ENCODE measurements around the gene AGBL4.

AGBL4 gene

DNA sequence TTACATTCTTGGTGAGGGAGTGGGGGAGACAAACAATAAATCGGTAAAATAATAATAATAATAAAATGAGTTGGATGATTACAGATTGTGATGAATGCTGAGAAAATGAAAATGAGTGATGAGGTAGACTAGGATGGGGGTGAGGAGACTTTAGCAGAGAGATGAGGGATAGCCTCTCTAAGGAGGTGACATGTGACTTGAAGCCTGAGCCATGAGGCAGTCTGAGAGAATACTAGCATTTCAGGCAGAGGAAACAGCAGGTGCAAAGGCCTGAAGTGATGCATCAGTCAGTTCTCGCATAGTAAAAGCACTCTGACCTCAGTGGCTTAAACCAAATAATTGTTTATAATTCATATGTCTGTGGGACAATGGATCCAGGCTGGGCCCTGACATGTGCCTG, 181.2 kb downstream of the AGBL4 start:
- TF ChIP-seq EP300 (IDR thresholded peaks at IDR 0.05; ENCODE audit: borderline replicate concordance) (no peak), FOXM1 (IDR thresholded peaks at IDR 0.05; ENCODE audit: borderline replicate concordance, low read depth) (no peak), CREB1 (IDR thresholded peaks at IDR 0.05; ENCODE audit: low read depth) (no peak), EGR1 (IDR thresholded peaks at IDR 0.05) (no peak), TEAD4 (IDR thresholded peaks at IDR 0.05) (no peak), ZBTB7A (IDR thresholded peaks at IDR 0.05; ENCODE audit: low read depth) (no peak), YY1 (IDR thresholded peaks at IDR 0.05; ENCODE audit: low read depth) (no peak), TCF12 (IDR thresholded peaks at IDR 0.05; ENCODE audit: low read depth) (no peak), TAF1 (IDR thresholded peaks at IDR 0.05; ENCODE audit: low read depth) (no peak), NFIC (IDR thresholded peaks at IDR 0.05) (no peak), RAD21 (IDR thresholded peaks at IDR 0.05; ENCODE audit: low read depth) (no peak), CEBPB (IDR thresholded peaks at IDR 0.05) (no peak)
- TF ChIP-seq, protein P1, sequence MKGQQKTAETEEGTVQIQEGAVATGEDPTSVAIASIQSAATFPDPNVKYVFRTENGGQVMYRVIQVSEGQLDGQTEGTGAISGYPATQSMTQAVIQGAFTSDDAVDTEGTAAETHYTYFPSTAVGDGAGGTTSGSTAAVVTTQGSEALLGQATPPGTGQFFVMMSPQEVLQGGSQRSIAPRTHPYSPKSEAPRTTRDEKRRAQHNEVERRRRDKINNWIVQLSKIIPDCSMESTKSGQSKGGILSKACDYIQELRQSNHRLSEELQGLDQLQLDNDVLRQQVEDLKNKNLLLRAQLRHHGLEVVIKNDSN (IDR thresholded peaks at IDR 0.05) = no peak
- TF ChIP-seq, protein P2, sequence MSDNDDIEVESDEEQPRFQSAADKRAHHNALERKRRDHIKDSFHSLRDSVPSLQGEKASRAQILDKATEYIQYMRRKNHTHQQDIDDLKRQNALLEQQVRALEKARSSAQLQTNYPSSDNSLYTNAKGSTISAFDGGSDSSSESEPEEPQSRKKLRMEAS (IDR thresholded peaks at IDR 0.05) = no peak
- TF ChIP-seq, protein P3, sequence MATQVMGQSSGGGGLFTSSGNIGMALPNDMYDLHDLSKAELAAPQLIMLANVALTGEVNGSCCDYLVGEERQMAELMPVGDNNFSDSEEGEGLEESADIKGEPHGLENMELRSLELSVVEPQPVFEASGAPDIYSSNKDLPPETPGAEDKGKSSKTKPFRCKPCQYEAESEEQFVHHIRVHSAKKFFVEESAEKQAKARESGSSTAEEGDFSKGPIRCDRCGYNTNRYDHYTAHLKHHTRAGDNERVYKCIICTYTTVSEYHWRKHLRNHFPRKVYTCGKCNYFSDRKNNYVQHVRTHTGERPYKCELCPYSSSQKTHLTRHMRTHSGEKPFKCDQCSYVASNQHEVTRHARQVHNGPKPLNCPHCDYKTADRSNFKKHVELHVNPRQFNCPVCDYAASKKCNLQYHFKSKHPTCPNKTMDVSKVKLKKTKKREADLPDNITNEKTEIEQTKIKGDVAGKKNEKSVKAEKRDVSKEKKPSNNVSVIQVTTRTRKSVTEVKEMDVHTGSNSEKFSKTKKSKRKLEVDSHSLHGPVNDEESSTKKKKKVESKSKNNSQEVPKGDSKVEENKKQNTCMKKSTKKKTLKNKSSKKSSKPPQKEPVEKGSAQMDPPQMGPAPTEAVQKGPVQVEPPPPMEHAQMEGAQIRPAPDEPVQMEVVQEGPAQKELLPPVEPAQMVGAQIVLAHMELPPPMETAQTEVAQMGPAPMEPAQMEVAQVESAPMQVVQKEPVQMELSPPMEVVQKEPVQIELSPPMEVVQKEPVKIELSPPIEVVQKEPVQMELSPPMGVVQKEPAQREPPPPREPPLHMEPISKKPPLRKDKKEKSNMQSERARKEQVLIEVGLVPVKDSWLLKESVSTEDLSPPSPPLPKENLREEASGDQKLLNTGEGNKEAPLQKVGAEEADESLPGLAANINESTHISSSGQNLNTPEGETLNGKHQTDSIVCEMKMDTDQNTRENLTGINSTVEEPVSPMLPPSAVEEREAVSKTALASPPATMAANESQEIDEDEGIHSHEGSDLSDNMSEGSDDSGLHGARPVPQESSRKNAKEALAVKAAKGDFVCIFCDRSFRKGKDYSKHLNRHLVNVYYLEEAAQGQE (IDR thresholded peaks at IDR 0.05; ENCODE audit: low read depth) = no peak

DNA sequence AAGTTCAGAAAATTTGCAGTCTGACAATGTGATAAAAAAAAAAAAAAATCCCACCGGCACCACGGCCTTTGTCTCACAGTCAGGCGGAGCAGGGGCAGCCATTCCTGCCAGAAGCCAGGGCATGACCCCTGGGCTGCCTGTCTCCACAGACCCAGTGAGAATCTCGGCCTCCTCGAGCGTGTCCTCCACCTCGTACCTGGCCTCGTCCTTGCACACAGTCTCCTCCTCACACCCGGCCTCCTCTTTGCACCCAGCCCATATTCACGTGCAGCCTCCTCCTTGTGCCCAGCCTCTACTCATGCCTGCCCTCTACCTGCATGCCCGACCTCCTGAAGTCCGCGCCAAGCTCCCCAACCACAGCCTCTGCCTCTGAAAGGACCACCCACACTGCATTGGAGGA, 182.0 kb downstream of the AGBL4 start:
- TF ChIP-seq RAD21 (IDR thresholded peaks at IDR 0.05; ENCODE audit: low read depth) (no peak), TCF12 (IDR thresholded peaks at IDR 0.05; ENCODE audit: low read depth) (no peak), ZBTB7A (IDR thresholded peaks at IDR 0.05; ENCODE audit: low read depth) (no peak), EP300 (IDR thresholded peaks at IDR 0.05; ENCODE audit: borderline replicate concordance) (no peak), TAF1 (IDR thresholded peaks at IDR 0.05; ENCODE audit: low read depth) (no peak), NFIC (IDR thresholded peaks at IDR 0.05) (no peak), YY1 (IDR thresholded peaks at IDR 0.05; ENCODE audit: low read depth) (no peak), FOXM1 (IDR thresholded peaks at IDR 0.05; ENCODE audit: borderline replicate concordance, low read depth) (no peak), CREB1 (IDR thresholded peaks at IDR 0.05; ENCODE audit: low read depth) (no peak)
- TF ChIP-seq, protein P1 (IDR thresholded peaks at IDR 0.05) = no peak
- TF ChIP-seq, protein P3 (IDR thresholded peaks at IDR 0.05; ENCODE audit: low read depth) = no peak

DNA sequence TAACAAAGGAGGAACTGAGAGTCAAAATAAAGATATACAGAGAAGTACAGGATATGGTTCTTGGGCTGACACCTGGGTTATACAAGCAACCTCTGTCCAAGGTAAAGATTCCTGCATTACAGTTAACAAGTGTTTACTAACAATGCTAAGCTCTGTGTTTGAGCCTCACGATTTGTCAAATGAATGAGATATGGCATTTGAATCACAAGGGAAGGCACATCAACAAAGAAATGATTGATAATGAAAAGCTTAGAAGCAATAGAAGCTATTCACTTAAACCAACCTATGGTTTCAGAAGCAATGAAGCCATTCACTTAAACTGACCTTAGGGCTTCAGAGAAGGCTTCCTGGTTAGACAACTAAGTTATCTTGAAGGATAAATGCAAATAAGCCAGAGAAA, 199.5 kb downstream of the AGBL4 start:
- TF ChIP-seq YY1 (IDR thresholded peaks at IDR 0.05; ENCODE audit: low read depth) = no peak
- no peak for TF ChIP-seq TEAD4 (IDR thresholded peaks at IDR 0.05)
- TF ChIP-seq, protein P3 (IDR thresholded peaks at IDR 0.05; ENCODE audit: low read depth) = no peak
- no peak for TF ChIP-seq NFIC (IDR thresholded peaks at IDR 0.05)
- no peak for TF ChIP-seq TCF12 (IDR thresholded peaks at IDR 0.05; ENCODE audit: low read depth)
- TF ChIP-seq CEBPB (IDR thresholded peaks at IDR 0.05) = no peak
- no peak for TF ChIP-seq ZBTB7A (IDR thresholded peaks at IDR 0.05; ENCODE audit: low read depth)
- no peak for TF ChIP-seq CREB1 (IDR thresholded peaks at IDR 0.05; ENCODE audit: low read depth)
- TF ChIP-seq FOXM1 (IDR thresholded peaks at IDR 0.05; ENCODE audit: borderline replicate concordance, low read depth) = no peak
- TF ChIP-seq RAD21 (IDR thresholded peaks at IDR 0.05; ENCODE audit: low read depth) = no peak
- no peak for TF ChIP-seq TAF1 (IDR thresholded peaks at IDR 0.05; ENCODE audit: low read depth)
- no peak for TF ChIP-seq EP300 (IDR thresholded peaks at IDR 0.05; ENCODE audit: borderline replicate concordance)
- TF ChIP-seq, protein P1 (IDR thresholded peaks at IDR 0.05) = no peak
- no peak for TF ChIP-seq EGR1 (IDR thresholded peaks at IDR 0.05)
- TF ChIP-seq, protein P2 (IDR thresholded peaks at IDR 0.05) = no peak

DNA sequence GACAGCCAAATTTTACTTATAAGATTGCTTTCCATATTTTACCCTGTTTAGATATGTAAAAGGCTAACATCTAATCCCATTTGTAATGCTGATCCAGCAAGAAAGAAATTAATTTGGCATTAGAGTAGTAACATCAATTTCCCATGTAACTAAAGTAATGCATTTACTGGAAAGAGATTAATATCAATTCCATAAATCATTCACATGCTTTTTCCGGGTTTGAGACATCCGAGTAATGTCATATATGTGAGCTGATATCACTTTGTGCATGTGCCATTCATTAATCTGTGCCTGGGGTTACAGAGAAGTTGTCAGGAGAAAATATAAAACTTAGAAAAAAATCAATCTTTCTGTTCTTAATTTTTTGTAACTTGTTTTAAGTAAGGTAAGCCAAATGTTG, 206.1 kb downstream of the AGBL4 start:
- TF ChIP-seq NFIC (IDR thresholded peaks at IDR 0.05) (no peak), EGR1 (IDR thresholded peaks at IDR 0.05) (no peak), EP300 (IDR thresholded peaks at IDR 0.05; ENCODE audit: borderline replicate concordance) (no peak), TCF12 (IDR thresholded peaks at IDR 0.05; ENCODE audit: low read depth) (no peak), TEAD4 (IDR thresholded peaks at IDR 0.05) (no peak), CREB1 (IDR thresholded peaks at IDR 0.05; ENCODE audit: low read depth) (no peak), YY1 (IDR thresholded peaks at IDR 0.05; ENCODE audit: low read depth) (no peak), ZBTB7A (IDR thresholded peaks at IDR 0.05; ENCODE audit: low read depth) (no peak), RAD21 (IDR thresholded peaks at IDR 0.05; ENCODE audit: low read depth) (no peak), TAF1 (IDR thresholded peaks at IDR 0.05; ENCODE audit: low read depth) (no peak), CEBPB (IDR thresholded peaks at IDR 0.05) (no peak), FOXM1 (IDR thresholded peaks at IDR 0.05; ENCODE audit: borderline replicate concordance, low read depth) (no peak)
- TF ChIP-seq, protein P3 (IDR thresholded peaks at IDR 0.05; ENCODE audit: low read depth) = no peak
- TF ChIP-seq, protein P1 (IDR thresholded peaks at IDR 0.05) = no peak
- TF ChIP-seq, protein P2 (IDR thresholded peaks at IDR 0.05) = no peak

Data from Ishikawa (cell line).